ENCODE measurements around the gene CENPM.
A peak's percentile ranks its signal among the peaks of the same experiment; 100 is the strongest.
"Not testable (repeated sequence)": the region's sequence is repeated elsewhere in the genome, so short reads cannot be mapped to it uniquely, and the experiment has no call there.

CENPM gene

DNA sequence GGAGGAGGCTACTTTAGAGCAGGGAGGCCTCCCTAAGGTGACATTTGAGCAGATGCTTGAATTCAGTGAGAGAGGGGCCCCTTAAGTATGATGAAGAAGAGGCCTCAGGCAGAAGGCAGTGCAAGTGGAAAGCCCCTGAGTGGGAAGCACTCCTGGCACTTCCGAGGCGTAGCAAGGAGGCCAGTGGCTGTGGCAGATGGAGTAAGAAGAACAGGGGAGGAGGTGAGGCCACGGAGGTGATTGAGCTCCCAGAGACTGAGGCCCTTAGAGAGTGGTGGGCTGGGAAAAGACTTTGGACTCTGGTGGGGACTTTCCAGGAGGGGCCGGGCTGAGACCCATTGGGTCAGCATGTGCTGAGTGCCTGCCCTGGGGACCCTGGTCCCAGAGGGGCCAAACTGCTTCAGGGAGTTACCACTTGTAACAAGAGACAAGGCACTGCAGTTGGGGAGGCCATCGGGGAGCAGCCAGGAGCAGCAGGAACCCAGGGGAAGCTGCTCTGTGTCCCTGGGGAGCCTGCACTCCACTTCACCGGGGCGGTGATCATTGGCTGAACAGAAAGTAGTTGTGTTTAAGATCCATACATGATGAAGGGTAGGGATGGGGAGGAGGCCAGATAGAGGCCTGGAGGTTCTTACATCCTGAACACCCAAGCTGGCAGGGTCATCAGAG lies 2.5 kb upstream of the CENPM start:
- H3K27ac Mint-ChIP-seq = no peak overlapping the region
- no peaks in the 10 kb centered on the region for H3K27me3 Mint-ChIP-seq
- H3K9me3 Mint-ChIP-seq = no peaks in the 10 kb centered on the region
- peak overlapping the region; percentile 3 for H3K4me3 Mint-ChIP-seq
- peaks cover 34% of the 10 kb centered on the region for H3K4me1 Mint-ChIP-seq (ENCODE audit: low read depth)
- DNase-seq = no peak
- peaks cover 21% of the 10 kb centered on the region for H3K36me3 Mint-ChIP-seq (ENCODE audit: low read depth)

DNA sequence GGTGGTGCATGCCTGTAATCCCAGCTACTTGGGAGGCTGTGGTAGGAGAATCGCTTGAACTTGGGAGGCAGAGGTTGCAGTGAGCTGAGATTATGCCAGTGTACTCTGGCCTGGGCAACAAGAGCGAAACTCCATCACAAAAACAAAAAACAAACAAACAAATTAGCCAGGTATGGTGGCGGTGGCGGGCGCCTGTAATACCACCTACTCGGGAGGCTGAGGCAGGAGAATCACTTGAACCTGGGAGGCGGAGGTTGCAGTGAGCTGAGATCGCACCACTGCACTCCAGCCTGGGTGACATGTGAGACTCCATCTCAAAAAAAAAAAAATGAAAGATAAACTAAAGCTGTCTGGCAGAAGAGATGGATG lies 2.0 kb upstream of the CENPM start:
- Mint-ChIP-seq H3K4me1 (ENCODE audit: low read depth) (peaks cover 37% of the 10 kb centered on the region), H3K36me3 (ENCODE audit: low read depth) (peaks cover 26% of the 10 kb centered on the region), H3K4me3 (peak overlapping the region; percentile 3)
- not testable (repeated sequence) for H3K27ac Mint-ChIP-seq, DNase-seq, H3K27me3 Mint-ChIP-seq, H3K9me3 Mint-ChIP-seq

DNA sequence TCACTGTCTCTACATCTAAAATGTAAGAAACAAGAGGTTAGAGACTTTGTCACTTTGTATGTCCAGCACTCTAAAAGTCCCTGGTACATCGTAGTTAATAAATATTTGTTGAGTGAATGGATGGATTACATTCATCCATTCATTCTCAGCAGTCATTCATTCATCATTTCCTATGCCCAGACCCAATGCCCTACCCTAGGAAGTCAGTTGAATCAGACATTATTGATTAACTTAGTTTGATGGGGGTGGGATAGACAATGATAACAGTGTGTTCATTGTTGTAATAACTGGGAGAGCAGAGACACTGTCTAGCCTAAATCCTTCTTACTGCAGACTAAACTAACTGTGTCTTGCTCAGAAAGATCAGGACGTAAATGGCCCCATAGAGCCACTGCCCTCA lies 1.2 kb upstream of the CENPM start:
- Mint-ChIP-seq H3K36me3 (ENCODE audit: low read depth) (peaks cover 34% of the 10 kb centered on the region), H3K27ac (no peak overlapping the region), H3K4me3 (peak overlapping the region; percentile 97), H3K27me3 (no peaks in the 10 kb centered on the region), H3K9me3 (no peaks in the 10 kb centered on the region), H3K4me1 (ENCODE audit: low read depth) (peaks cover 45% of the 10 kb centered on the region)
- no peak for DNase-seq

- H3K9me3 Mint-ChIP-seq = no peaks in the 10 kb centered on the region
- H3K4me1 Mint-ChIP-seq (ENCODE audit: low read depth) = peaks cover 50% of the 10 kb centered on the region
- peak overlapping the region; percentile 94 for H3K27ac Mint-ChIP-seq
These were observed 600 bp upstream of the CENPM start for GRCh38 chr22:41947424-41948080.

DNA sequence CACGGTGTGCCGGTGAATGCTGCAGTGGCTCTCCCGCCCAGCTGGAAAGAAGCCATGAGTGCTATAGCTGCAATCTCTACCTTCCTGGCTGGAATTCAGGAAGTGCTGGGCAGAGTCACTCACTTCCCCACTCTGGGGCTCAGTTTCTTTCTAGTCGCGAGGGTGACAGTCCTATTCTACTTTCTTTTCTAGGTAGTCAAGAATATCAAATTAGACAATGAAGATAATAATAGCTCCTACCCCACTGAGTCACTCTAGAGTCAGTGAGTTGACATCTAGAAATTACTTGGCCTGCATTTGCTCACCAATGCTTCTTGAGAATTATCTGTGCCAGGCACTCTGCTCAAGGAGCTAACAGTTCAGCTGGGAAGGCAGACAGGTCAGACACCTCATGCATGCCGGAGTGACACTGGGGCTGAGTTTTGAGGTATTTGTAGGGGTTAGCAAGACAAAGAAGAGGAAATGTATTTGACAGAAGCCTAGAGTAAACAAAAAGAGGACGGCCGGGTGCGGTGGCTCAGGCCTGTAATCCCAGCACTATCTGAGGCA lies 3.2 kb downstream of the CENPM start:
- Mint-ChIP-seq H3K27ac (peak overlapping the region; percentile 82), H3K9me3 (no peaks in the 10 kb centered on the region), H3K4me1 (ENCODE audit: low read depth) (peaks cover 78% of the 10 kb centered on the region), H3K27me3 (no peaks in the 10 kb centered on the region), H3K4me3 (peak overlapping the region; percentile 97), H3K36me3 (ENCODE audit: low read depth) (peaks cover 77% of the 10 kb centered on the region)
- DNase-seq = no peak

More at GRCh38 chr22:41947424-41948080, 600 bp upstream of the CENPM start:
- Mint-ChIP-seq H3K36me3 (ENCODE audit: low read depth) (peaks cover 39% of the 10 kb centered on the region), H3K27me3 (no peaks in the 10 kb centered on the region), H3K4me3 (peak overlapping the region; percentile 97)
- DNase-seq = no peak

GRCh38 chr22:41940832-41941765 lies 5.9 kb downstream of the CENPM start:
- DNase-seq = peak; percentile 89
- Mint-ChIP-seq H3K9me3 (no peaks in the 10 kb centered on the region), H3K27ac (peak overlapping the region; percentile 100), H3K36me3 (ENCODE audit: low read depth) (peaks cover 98% of the 10 kb centered on the region), H3K4me1 (ENCODE audit: low read depth) (peaks cover 70% of the 10 kb centered on the region), H3K4me3 (peak overlapping the region; percentile 79), H3K27me3 (no peaks in the 10 kb centered on the region)

- H3K9me3 Mint-ChIP-seq = no peaks in the 10 kb centered on the region
- H3K4me3 Mint-ChIP-seq = peak overlapping the region; percentile 79
- DNase-seq = peak; percentile 89
- no peaks in the 10 kb centered on the region for H3K27me3 Mint-ChIP-seq
- H3K27ac Mint-ChIP-seq = peak overlapping the region; percentile 100
- H3K36me3 Mint-ChIP-seq (ENCODE audit: low read depth) = peaks cover 96% of the 10 kb centered on the region
- peaks cover 66% of the 10 kb centered on the region for H3K4me1 Mint-ChIP-seq (ENCODE audit: low read depth)
These were observed 6.7 kb downstream of the CENPM start for GRCh38 chr22:41939981-41940831.

- H3K27ac Mint-ChIP-seq = peak overlapping the region; percentile 18
- no peak overlapping the region for H3K4me3 Mint-ChIP-seq
- no peaks in the 10 kb centered on the region for H3K9me3 Mint-ChIP-seq
- no peak for DNase-seq
- H3K27me3 Mint-ChIP-seq = no peaks in the 10 kb centered on the region
- peaks cover 38% of the 10 kb centered on the region for H3K4me1 Mint-ChIP-seq (ENCODE audit: low read depth)
- peaks cover 82% of the 10 kb centered on the region for H3K36me3 Mint-ChIP-seq (ENCODE audit: low read depth)
These were observed 10.1 kb downstream of the CENPM start for GRCh38 chr22:41936894-41937169.

GRCh38 chr22:41935509-41935908 lies 11.4 kb downstream of the CENPM start:
- Mint-ChIP-seq H3K27me3 (no peaks in the 10 kb centered on the region), H3K27ac (peak overlapping the region; percentile 14), H3K4me1 (ENCODE audit: low read depth) (peaks cover 25% of the 10 kb centered on the region), H3K4me3 (no peak overlapping the region), H3K36me3 (ENCODE audit: low read depth) (peaks cover 73% of the 10 kb centered on the region), H3K9me3 (no peaks in the 10 kb centered on the region)
- no peak for DNase-seq

DNA sequence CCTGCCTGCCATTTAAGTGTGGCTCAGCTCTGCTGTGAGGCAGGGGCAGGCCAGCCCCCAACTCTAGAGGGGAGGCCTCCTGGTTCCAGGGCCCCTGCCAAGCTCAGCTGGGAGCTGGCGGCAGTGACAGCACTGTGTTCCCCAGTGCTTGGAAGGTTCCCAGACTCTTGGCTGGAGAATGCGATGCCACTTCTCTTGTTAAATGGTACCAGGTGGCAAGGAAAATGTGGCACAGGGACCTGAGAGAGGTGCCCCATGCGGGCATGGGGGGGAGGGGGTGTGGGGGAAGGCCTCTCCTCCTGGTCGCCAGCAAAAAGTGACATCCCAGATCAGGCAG lies 12.0 kb downstream of the CENPM start:
- Mint-ChIP-seq H3K4me3 (no peak overlapping the region), H3K27me3 (no peaks in the 10 kb centered on the region), H3K36me3 (ENCODE audit: low read depth) (peaks cover 67% of the 10 kb centered on the region), H3K9me3 (no peaks in the 10 kb centered on the region), H3K4me1 (ENCODE audit: low read depth) (peaks cover 20% of the 10 kb centered on the region), H3K27ac (no peak overlapping the region)
- no peak for DNase-seq

DNA sequence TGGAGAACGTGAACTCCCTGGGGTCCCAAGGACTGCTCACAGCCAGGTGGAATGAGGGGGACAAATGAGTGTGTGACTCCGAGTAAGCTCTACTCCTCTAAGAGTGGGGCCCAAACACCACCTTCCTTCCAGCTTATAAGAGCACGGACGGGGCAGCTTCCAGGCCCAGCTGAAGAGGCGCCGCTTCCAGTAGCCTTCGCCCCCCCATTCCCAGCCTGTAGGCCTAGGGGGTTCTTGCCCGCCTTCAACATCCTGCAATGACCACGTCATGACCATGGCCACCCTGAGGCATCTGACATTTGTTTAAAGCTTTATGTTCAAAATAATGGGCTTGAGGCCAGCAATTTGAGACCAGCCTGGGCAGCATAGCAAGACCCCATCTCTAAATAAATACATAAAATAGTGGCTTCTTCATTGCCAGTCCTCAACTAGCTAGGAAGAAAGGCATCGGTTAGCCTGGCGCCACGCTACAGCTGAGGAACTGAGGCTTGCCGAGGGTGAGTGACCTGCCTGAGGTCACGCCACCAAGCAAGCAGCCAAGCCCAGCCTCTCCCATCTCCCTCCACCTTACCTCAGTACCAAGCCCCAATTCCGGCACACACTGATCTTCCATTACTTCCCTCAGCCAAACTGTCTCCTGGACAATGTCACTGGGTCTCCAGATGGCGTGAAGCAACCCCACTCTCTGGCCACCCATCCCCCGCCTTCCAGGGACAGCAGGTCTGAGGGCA lies 12.5 kb downstream of the CENPM start:
- no peak for DNase-seq
- no peaks in the 10 kb centered on the region for H3K27me3 Mint-ChIP-seq
- no peaks in the 10 kb centered on the region for H3K9me3 Mint-ChIP-seq
- peaks cover 62% of the 10 kb centered on the region for H3K36me3 Mint-ChIP-seq (ENCODE audit: low read depth)
- H3K4me3 Mint-ChIP-seq = no peak overlapping the region
- H3K27ac Mint-ChIP-seq = no peak overlapping the region
- peaks cover 16% of the 10 kb centered on the region for H3K4me1 Mint-ChIP-seq (ENCODE audit: low read depth)

DNA sequence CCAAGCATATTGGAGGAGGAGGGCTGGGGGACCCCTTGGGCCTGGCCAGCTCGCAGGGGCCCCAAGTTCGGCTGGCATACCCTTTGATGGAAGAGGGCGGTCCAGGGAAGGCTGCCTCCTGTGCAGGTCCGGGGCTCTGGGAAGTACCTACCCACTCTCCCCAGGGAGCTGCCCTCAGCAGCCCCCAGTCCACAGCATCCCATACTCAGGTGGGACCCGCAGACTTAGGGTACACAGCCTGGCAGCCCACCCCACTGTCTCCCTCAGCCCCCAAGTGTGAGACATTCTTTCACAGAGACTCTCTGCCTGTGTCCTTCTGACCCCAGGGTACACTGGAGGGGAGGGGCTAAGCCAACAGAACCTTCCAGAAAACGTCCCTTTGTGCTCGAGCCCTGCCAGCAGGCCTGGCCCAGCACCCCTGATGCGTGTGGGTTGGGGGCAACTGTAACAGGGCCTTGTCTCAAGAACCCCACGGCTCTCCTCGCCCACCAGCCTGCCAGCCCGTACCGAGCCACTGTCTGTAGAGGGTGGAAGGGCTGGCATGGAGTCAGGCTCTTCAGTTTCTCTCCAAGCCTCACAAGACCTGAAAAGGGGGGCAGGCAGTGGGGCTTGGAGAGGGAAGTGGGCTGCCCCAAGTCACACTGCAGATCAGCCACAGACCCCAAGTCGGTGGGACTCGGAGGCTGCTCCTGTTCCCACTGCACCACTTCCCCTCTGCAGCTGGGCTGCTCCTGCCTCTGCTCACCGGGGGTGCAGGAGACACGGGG lies 13.4 kb downstream of the CENPM start:
- Mint-ChIP-seq H3K9me3 (no peaks in the 10 kb centered on the region), H3K36me3 (ENCODE audit: low read depth) (peaks cover 56% of the 10 kb centered on the region), H3K27ac (peak overlapping the region; percentile 52), H3K4me3 (no peak overlapping the region), H3K27me3 (no peaks in the 10 kb centered on the region), H3K4me1 (ENCODE audit: low read depth) (peaks cover 16% of the 10 kb centered on the region)
- DNase-seq = no peak

GRCh38 chr22:41932353-41932752 lies 14.6 kb downstream of the CENPM start:
- Mint-ChIP-seq H3K4me3 (no peak overlapping the region), H3K36me3 (ENCODE audit: low read depth) (peaks cover 44% of the 10 kb centered on the region), H3K27ac (no peak overlapping the region), H3K9me3 (no peaks in the 10 kb centered on the region), H3K27me3 (no peaks in the 10 kb centered on the region), H3K4me1 (ENCODE audit: low read depth) (peaks cover 23% of the 10 kb centered on the region)
- DNase-seq = no peak

All from activated T-cell treated with anti-CD3 and anti-CD28 coated beads, Interleukin-2, amount 50 U/mL, for 24 hours (primary cell).